GM18858 (cell line): ENCODE data around the gene YJU2.

Experiments used
- ATAC-seq: cut with Tn5 transposase; IDR thresholded peaks from one replicate; pipeline ENCODE4 v1.9.1; 2021; ENCODE audit not compliant: unreplicated experiment

The YJU2 gene

GRCh38 chr19:4295972-4296771 lies 49.3 kb downstream of the YJU2 start:
- ATAC-seq = no peak

GRCh38 chr19:4297901-4298809 lies 51.3 kb downstream of the YJU2 start:
- no peak for ATAC-seq

- ATAC-seq = no peak
Measured at GRCh38 chr19:4298810-4299550, 52.1 kb downstream of the YJU2 start.

GRCh38 chr19:4300589-4300988 lies 53.7 kb downstream of the YJU2 start:
- ATAC-seq = no peak

GRCh38 chr19:4301590-4302242 lies 54.8 kb downstream of the YJU2 start:
- no peak for ATAC-seq

- ATAC-seq = no peak
Measured at GRCh38 chr19:4302243-4302640, 55.4 kb downstream of the YJU2 start, which contains the start of gene TMIGD2. TMIGD2 (minus strand) TSS chr19:4302389; CDS start chr19:4302385, 4 bp downstream.

- ATAC-seq = no peak
Measured at GRCh38 chr19:4303819-4304537, 57.1 kb downstream of the YJU2 start.

- ATAC-seq = no peak
Measured at GRCh38 chr19:4304538-4305256, 57.8 kb downstream of the YJU2 start, which contains the start of gene FSD1. FSD1 (plus strand) TSS chr19:4304598; CDS start chr19:4304747, 149 bp downstream.

- ATAC-seq = no peak
Measured at GRCh38 chr19:4305257-4305612, 58.4 kb downstream of the YJU2 start.

- ATAC-seq = no peak
Measured at GRCh38 chr19:4305659-4306058, 58.8 kb downstream of the YJU2 start.

GRCh38 chr19:4310247-4311121 lies 63.6 kb downstream of the YJU2 start:
- no peak for ATAC-seq

- no peak for ATAC-seq
Measured at GRCh38 chr19:4313847-4314490, 67.1 kb downstream of the YJU2 start.

GRCh38 chr19:4316956-4317355 lies 70.1 kb downstream of the YJU2 start:
- no peak for ATAC-seq

GRCh38 chr19:4318460-4318859 lies 71.6 kb downstream of the YJU2 start:
- no peak for ATAC-seq
